GM12878 (cell line): ENCODE results near the gene SLC2A8. TPM values are rescaled to one million over a fixed set of nuclear protein-coding genes. Genes with fewer than 3 reads are reported as not detected.

Source experiments
- ATAC-seq: fragments of 200-7000 bp; cut with Tn5 transposase; 3 replicates; pipeline ENCODE4 v1.9.1; 2020; ENCODE audit warnings: mild to moderate bottlenecking, moderate library complexity
- BruUV-seq: library from RNA; stranded (reverse); fragments of 400-500 nt; replicated peaks from 2 replicates; lab custom pipeline; 2021; lab: Mats Ljungman, UMichigan
- CTCF ChIA-PET: fragments of 300-600 bp; sonication (Branson Sonifier 250); formaldehyde crosslinking; extraction: SDS; loops from one replicate; lab custom pipeline; 2021; ENCODE audit warnings: inconsistent platforms; lab: Yijun Ruan, JAX
- POLR2A ChIA-PET: fragments of 350-600 bp; formaldehyde crosslinking; extraction: SDS; loops from one replicate; lab custom pipeline; 2021; ENCODE audit warnings: inconsistent platforms; lab: Charles Lee
- RAD21 ChIA-PET: fragments of 300-600 bp; sonication (Branson Sonifier 250); formaldehyde crosslinking; loops from one replicate; lab custom pipeline; 2023; ENCODE audit warnings: antibody characterized with exemption; ENCODE audit not compliant: unreplicated experiment; lab: Charles Lee
- SMC1A ChIA-PET: fragments of 300-600 bp; sonication (Branson Sonifier 250); formaldehyde crosslinking; loops from one replicate; lab custom pipeline; 2023; ENCODE audit not compliant: unreplicated experiment, uncharacterized antibody; lab: Charles Lee
- DNase-seq: peaks from one replicate; pipeline ENCODE4 v3.0.0-alpha.2; 2011; ENCODE audit warnings: low read depth, low spot score
- FAIRE-seq: peaks from 3 replicates; lab custom pipeline; 2011; peaks lifted over from hg19 to GRCh38; lab: Jason Lieb, UNC
- H2AFZ ChIP-seq: 2 replicates; pipeline ENCODE4 v1.6.0; 2011; ENCODE audit warnings: low read depth, low read length, control low read depth; ENCODE audit not compliant: control insufficient read depth
- H3K27ac ChIP-seq: 2 replicates; pipeline ENCODE4 v1.5.1; 2011; ENCODE audit warnings: control low read depth; ENCODE audit not compliant: control insufficient read depth, insufficient read depth
- H3K27me3 ChIP-seq, 2 experiments: replicated peaks in 1 of 2; 2 replicates each; pipeline versions ENCODE4 v1.6.0 to v1.6.1; 2011; ENCODE audit warnings: low read length in 1 of 2; ENCODE audit not compliant: control insufficient read depth in 2 of 2, insufficient read depth in 2 of 2
- H3K36me3 ChIP-seq, 2 experiments: 2 replicates each; pipeline ENCODE4 v1.5.1; 2011; ENCODE audit warnings: low read length in 1 of 2; ENCODE audit not compliant: control insufficient read depth in 2 of 2, insufficient read depth in 2 of 2
- H3K4me1 ChIP-seq: 2 replicates; pipeline ENCODE4 v1.6.1; 2011; ENCODE audit warnings: mild to moderate bottlenecking, low read length, moderate library complexity, mixed read lengths; ENCODE audit not compliant: control insufficient read depth, insufficient read depth
- H3K4me2 ChIP-seq: 2 replicates; pipeline ENCODE4 v1.6.0; 2011; ENCODE audit warnings: control low read depth; ENCODE audit not compliant: control insufficient read depth, insufficient read depth
- H3K4me3 ChIP-seq: fragments of 200-600 bp; sonication (generic); 2 replicates; pipeline ENCODE4 v1.5.1; 2016
- H3K79me2 ChIP-seq: 2 replicates; pipeline ENCODE4 v1.6.0; 2011; ENCODE audit warnings: low read length; ENCODE audit not compliant: control insufficient read depth, insufficient read depth
- H3K9ac ChIP-seq: 2 replicates; pipeline ENCODE4 v1.8.0; 2011; ENCODE audit warnings: low read length, control low read depth, mixed read lengths; ENCODE audit not compliant: control insufficient read depth, insufficient read depth
- H3K9me3 ChIP-seq: replicated peaks from 3 replicates; pipeline ENCODE4 v1.5.1; 2011; ENCODE audit warnings: mild to moderate bottlenecking, low read length; ENCODE audit not compliant: control insufficient read depth, insufficient read depth
- H4K20me1 ChIP-seq: 2 replicates; pipeline ENCODE4 v1.6.0; 2011; ENCODE audit not compliant: control insufficient read depth, insufficient read depth
- ASH2L ChIP-seq: fragments of 300-600, 200-600 bp; sonication (generic); IDR thresholded peaks from 2 replicates; pipeline ENCODE4 v1.6.1; 2017; ENCODE audit warnings: low read depth, mild to moderate bottlenecking, borderline replicate concordance
- CUX1 ChIP-seq: IDR thresholded peaks from 2 replicates; pipeline ENCODE4 v1.6.1; 2012; ENCODE audit warnings: improper control_type of control experiment, low read depth, low read length; ENCODE audit not compliant: insufficient replicate concordance
- NBN ChIP-seq: fragments of 450-650 bp; IDR thresholded peaks from 2 replicates; pipeline ENCODE4 v1.6.1; 2016
- ZNF274 ChIP-seq: IDR thresholded peaks from one replicate; pipeline ENCODE4 v1.8.0; 2011; ENCODE audit not compliant: insufficient read length, insufficient read depth
- WGBS: methylation state at CpG from one replicate; pipeline ENCODE4 v1.1.6; 2016; ENCODE audit warnings: low lambda C conversion rate; ENCODE audit not compliant: insufficient replicate concordance, insufficient coverage; ENCODE audit errors: missing lambda C conversion rate; 5-methylcytosine and 5-hydroxymethylcytosine counted together
- in situ Hi-C: fragments of 300-500 bp; cut with MboI; formaldehyde crosslinking; loops from 9 replicates; pipeline ENCODE4 v1.14.3; 2018; ENCODE audit warnings: mixed read lengths
- intact Hi-C: fragments of 100-400 bp; cut with micrococcal nuclease; formaldehyde crosslinking; loops from one replicate; pipeline ENCODE4 v1.14.2; 2022; ENCODE audit not compliant: unreplicated experiment
- polyA plus RNA-seq, 11 experiments: library from polyadenylated mRNA; depleted of rRNA in 4 of 11; unstranded in 6 of 11; stranded (reverse) in 5 of 11; fragments of >200 nt; fragmentation: Nextera tagmentation in 4 of 11; fragmentation: Illumina TruSeq in 1 of 11; extraction: Ambion mirVana in 4 of 11; extraction: Trizol in 1 of 11; gene quantifications; 1 replicate in 1 of 11; 2 replicates in 10 of 11; pipeline versions ENCODE4 v1.2.1 to v1.2.3, GENCODE V29; 2011 to 2016; ENCODE audit warnings: inconsistent platforms in 2 of 11, missing spikeins in 2 of 11, low read depth in 1 of 11
- total RNA-seq, 4 experiments: library from RNA; depleted of rRNA in 3 of 4; stranded (reverse); fragments of >200 nt in 3 of 4; fragmentation: Illumina TruSeq in 1 of 4; extraction: Trizol in 1 of 4; gene quantifications; 2 replicates each; pipeline versions ENCODE4 v1.2.1 to v1.2.3, GENCODE V29; 2013 to 2021
- TF ChIP-seq, protein P1 (sequence below): fragments of 450-650 bp; formaldehyde crosslinking; IDR thresholded peaks from 2 replicates; pipeline ENCODE4 v1.4.0; 2022; ENCODE audit warnings: mild to moderate bottlenecking, moderate library complexity

The SLC2A8 gene
- total and polyA plus RNA-seq, 10 of the 15 experiments (the other 5 are each of a cell fraction or from before 2014, with no cell fraction given), result 0.31 to 22.7 (median 10.0) TPM

- H3K4me2 ChIP-seq, result no peak overlapping the region
- H2AFZ ChIP-seq, result no peak overlapping the region
- in situ Hi-C loops, result no loop called here
- ATAC-seq (no peak), FAIRE-seq (no peak), DNase-seq (no peak)
- ChIA-PET SMC1A (no interaction called here), POLR2A (no interaction called here), CTCF (interaction anchor here (0.9 kb wide), 2 partner anchors 13 to 100 kb away, joined by 3 read pairs; no protein-coding TSS in a partner anchor), RAD21 (interaction anchor here (1.0 kb wide), 1 partner anchor 141 kb away, joined by 3 read pairs; no protein-coding TSS in a partner anchor)
- no peak overlapping the region for H3K27ac ChIP-seq
- peaks cover 5% of the 10 kb centered on the region; the same call in 1 of the 2 replicates for H3K4me1 ChIP-seq
- 83% methylated on average over 4 of the region's 4 CpGs for WGBS
- TF ChIP-seq ZNF274 (no peak), ASH2L (no peak), NBN (no peak), CUX1 (no peak)
- TF ChIP-seq, protein P1, sequence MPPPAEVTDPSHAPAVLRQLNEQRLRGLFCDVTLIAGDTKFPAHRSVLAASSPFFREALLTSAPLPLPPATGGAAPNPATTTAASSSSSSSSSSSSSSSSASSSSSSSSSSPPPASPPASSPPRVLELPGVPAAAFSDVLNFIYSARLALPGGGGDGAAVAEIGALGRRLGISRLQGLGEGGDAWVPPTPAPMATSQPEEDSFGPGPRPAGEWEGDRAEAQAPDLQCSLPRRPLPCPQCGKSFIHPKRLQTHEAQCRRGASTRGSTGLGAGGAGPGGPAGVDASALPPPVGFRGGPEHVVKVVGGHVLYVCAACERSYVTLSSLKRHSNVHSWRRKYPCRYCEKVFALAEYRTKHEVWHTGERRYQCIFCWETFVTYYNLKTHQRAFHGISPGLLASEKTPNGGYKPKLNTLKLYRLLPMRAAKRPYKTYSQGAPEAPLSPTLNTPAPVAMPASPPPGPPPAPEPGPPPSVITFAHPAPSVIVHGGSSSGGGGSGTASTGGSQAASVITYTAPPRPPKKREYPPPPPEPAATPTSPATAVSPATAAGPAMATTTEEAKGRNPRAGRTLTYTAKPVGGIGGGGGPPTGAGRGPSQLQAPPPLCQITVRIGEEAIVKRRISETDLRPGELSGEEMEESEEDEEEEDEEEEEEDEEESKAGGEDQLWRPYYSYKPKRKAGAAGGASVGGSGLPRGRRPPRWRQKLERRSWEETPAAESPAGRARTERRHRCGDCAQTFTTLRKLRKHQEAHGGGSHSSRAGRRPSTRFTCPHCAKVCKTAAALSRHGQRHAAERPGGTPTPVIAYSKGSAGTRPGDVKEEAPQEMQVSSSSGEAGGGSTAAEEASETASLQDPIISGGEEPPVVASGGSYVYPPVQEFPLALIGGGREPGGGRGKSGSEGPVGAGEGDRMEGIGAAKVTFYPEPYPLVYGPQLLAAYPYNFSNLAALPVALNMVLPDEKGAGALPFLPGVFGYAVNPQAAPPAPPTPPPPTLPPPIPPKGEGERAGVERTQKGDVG, result no peak
- no peaks in the 10 kb centered on the region for H3K27me3 ChIP-seq
- H3K36me3 ChIP-seq, result no peaks in the 10 kb centered on the region; a peak in 1 of 4 replicates
- H3K79me2 ChIP-seq, result no peaks in the 10 kb centered on the region
- H3K4me3 ChIP-seq, result no peak overlapping the region
- no peak overlapping the region for H3K9ac ChIP-seq
- no peaks in the 10 kb centered on the region for H4K20me1 ChIP-seq
- intact Hi-C loops, result no loop called here
- no TSS peak for BruUV-seq
- no peaks in the 10 kb centered on the region for H3K9me3 ChIP-seq
Measured at GRCh38 chr9:127356906-127357305, 40.1 kb upstream of the SLC2A8 start.
